ENCODE measurements around the gene DRD2. TPM values are rescaled to one million over a fixed set of nuclear protein-coding genes. Genes with fewer than 3 reads are reported as not detected.

The DRD2 gene
- total RNA-seq, 2 experiments from 2014 or later, result not detected

- Histone ChIP-seq H3K27me3 (ENCODE audit: control insufficient read depth in 1 of 2, insufficient read depth in 2 of 2, low read length in 2 of 2) (no peaks in the 10 kb centered on the region), H3K27ac (ENCODE audit: low read depth in 1 of 2, low read length in 2 of 2) (no peak overlapping the region), H3K4me3 (ENCODE audit: low read length) (no peak overlapping the region), H3K4me1 (ENCODE audit: insufficient read depth, low read length) (no peaks in the 10 kb centered on the region), H3K9me3 (ENCODE audit: control insufficient read depth in 1 of 2, insufficient read depth in 1 of 2, low read length in 2 of 2) (no peaks in the 10 kb centered on the region), H3K36me3 (ENCODE audit: insufficient read depth, low read length) (peaks cover 2% of the 10 kb centered on the region)
- no peak overlapping the region for H3K4me3 Mint-ChIP-seq
- ATAC-seq (ENCODE audit: poor library complexity) (no peak), DNase-seq (peak in 2 of 14 experiments; percentile 6 to 11)
- no peak for TF ChIP-seq CTCF (IDR thresholded peaks at IDR 0.05)
- no peaks in the 10 kb centered on the region for H3K4me1 Mint-ChIP-seq (ENCODE audit: low read depth)
- peaks cover 48% of the 10 kb centered on the region for H3K36me3 Mint-ChIP-seq (ENCODE audit: low read depth)
- POLR2A ChIA-PET, result interaction anchor here (1.2 kb wide), 1 partner anchor 11 kb away, joined by 3 read pairs; no protein-coding TSS in a partner anchor
- no peak overlapping the region for H3K27ac Mint-ChIP-seq
- peaks cover 3% of the 10 kb centered on the region for H3K9me3 Mint-ChIP-seq
- no peaks in the 10 kb centered on the region for H3K27me3 Mint-ChIP-seq
- CTCF ChIA-PET, result no interaction called here
- intact Hi-C loops (cut with DNase I, micrococcal nuclease), result no loop called here
Observed at GRCh38 chr11:113376156-113376555, 99.0 kb downstream of the DRD2 start.

GRCh38 chr11:113375402-113375801 lies 99.8 kb downstream of the DRD2 start:
- H3K27me3 ChIP-seq (ENCODE audit: control insufficient read depth in 1 of 2, insufficient read depth in 2 of 2, low read length in 2 of 2), result no peaks in the 10 kb centered on the region
- no peak for ATAC-seq (ENCODE audit: poor library complexity)
- H3K36me3 ChIP-seq (ENCODE audit: insufficient read depth, low read length), result peaks cover 2% of the 10 kb centered on the region
- Mint-ChIP-seq H3K9me3 (peaks cover 3% of the 10 kb centered on the region), H3K27me3 (no peaks in the 10 kb centered on the region), H3K4me1 (ENCODE audit: low read depth) (no peaks in the 10 kb centered on the region), H3K36me3 (ENCODE audit: low read depth) (peaks cover 47% of the 10 kb centered on the region), H3K27ac (no peak overlapping the region), H3K4me3 (no peak overlapping the region)
- H3K9me3 ChIP-seq (ENCODE audit: control insufficient read depth in 1 of 2, insufficient read depth in 1 of 2, low read length in 2 of 2), result no peaks in the 10 kb centered on the region
- H3K4me1 ChIP-seq (ENCODE audit: insufficient read depth, low read length), result no peaks in the 10 kb centered on the region
- ChIA-PET CTCF (no interaction called here), POLR2A (no interaction called here)
- intact Hi-C loops (cut with DNase I, micrococcal nuclease), result no loop called here
- DNase-seq, result no peak
- no peak overlapping the region for H3K4me3 ChIP-seq (ENCODE audit: low read length)
- H3K27ac ChIP-seq (ENCODE audit: low read depth in 1 of 2, low read length in 2 of 2), result no peak overlapping the region
- TF ChIP-seq CTCF (IDR thresholded peaks at IDR 0.05), result no peak

- DNase-seq (no peak), ATAC-seq (ENCODE audit: poor library complexity) (no peak)
- no peaks in the 10 kb centered on the region for H3K9me3 ChIP-seq (ENCODE audit: control insufficient read depth in 1 of 2, insufficient read depth in 1 of 2, low read length in 2 of 2)
- no peaks in the 10 kb centered on the region for H3K4me1 Mint-ChIP-seq (ENCODE audit: low read depth)
- ChIA-PET CTCF (no interaction called here), POLR2A (interaction anchor here (1.0 kb wide), 1 partner anchor 9 kb away, joined by 3 read pairs; no protein-coding TSS in a partner anchor)
- no peak for TF ChIP-seq CTCF (IDR thresholded peaks at IDR 0.05)
- no peaks in the 10 kb centered on the region for H3K27me3 Mint-ChIP-seq
- peaks cover 6% of the 10 kb centered on the region for H3K36me3 ChIP-seq (ENCODE audit: insufficient read depth, low read length)
- H3K4me1 ChIP-seq (ENCODE audit: insufficient read depth, low read length), result no peaks in the 10 kb centered on the region
- H3K4me3 Mint-ChIP-seq, result no peak overlapping the region
- intact Hi-C loops (cut with DNase I, micrococcal nuclease), result no loop called here
- no peak overlapping the region for H3K4me3 ChIP-seq (ENCODE audit: low read length)
- H3K9me3 Mint-ChIP-seq, result no peaks in the 10 kb centered on the region
- H3K27me3 ChIP-seq (ENCODE audit: control insufficient read depth in 1 of 2, insufficient read depth in 2 of 2, low read length in 2 of 2), result no peaks in the 10 kb centered on the region
- H3K27ac Mint-ChIP-seq, result no peak overlapping the region
- H3K27ac ChIP-seq (ENCODE audit: low read depth in 1 of 2, low read length in 2 of 2), result no peak overlapping the region
- peaks cover 49% of the 10 kb centered on the region for H3K36me3 Mint-ChIP-seq (ENCODE audit: low read depth)
Observed at GRCh38 chr11:113373981-113374560, 101.1 kb downstream of the DRD2 start.

Measured in CD4-positive, alpha-beta T cell (primary cell).